Suprapubic skin (tissue), 4 donors: ENCODE measurements around the gene FBXO42. TPM values are rescaled to one million over a fixed set of nuclear protein-coding genes. Genes with fewer than 3 reads are reported as not detected.

Experiments used
- DNase-seq, 2 donors: peaks; one replicate each; pipeline ENCODE4 v3.0.0-alpha.2; 2019; ENCODE audit warnings: low spot score in 2 of 2
- H3K27ac ChIP-seq: fragments of 200-600 bp; sonication (generic); one replicate; pipeline ENCODE4 v1.5.1; 2019
- H3K27me3 ChIP-seq: fragments of 200-600 bp; sonication (generic); one replicate; pipeline ENCODE4 v1.5.1; 2019
- H3K36me3 ChIP-seq: fragments of 200-600 bp; sonication (generic); one replicate; pipeline ENCODE4 v1.5.1; 2019
- H3K4me1 ChIP-seq: fragments of 200-600 bp; sonication (generic); one replicate; pipeline ENCODE4 v1.5.1; 2019
- H3K4me3 ChIP-seq: fragments of 200-600 bp; sonication (generic); one replicate; pipeline ENCODE4 v1.5.1; 2019; ENCODE audit warnings: mild to moderate bottlenecking
- H3K9me3 ChIP-seq: fragments of 200-600 bp; sonication (generic); one replicate; pipeline ENCODE4 v1.5.1; 2019
- EP300 ChIP-seq: sonication (generic); formaldehyde crosslinking; IDR thresholded peaks from one replicate; pipeline ENCODE4 v1.6.1; 2017; ENCODE audit warnings: antibody characterized with exemption
- POLR2A ChIP-seq, 2 donors: fragments of 450-650 bp; IDR thresholded peaks; one replicate each; pipeline ENCODE4 v1.6.1; 2017; ENCODE audit warnings: antibody characterized with exemption in 2 of 2, mild to moderate bottlenecking in 2 of 2, moderate library complexity in 2 of 2
- POLR2AphosphoS5 ChIP-seq, 3 donors: sonication (generic); formaldehyde crosslinking; IDR thresholded peaks; one replicate each; pipeline ENCODE4 v1.6.1; 2017; ENCODE audit warnings: antibody characterized with exemption in 3 of 3
- WGBS: methylation state at CpG from one replicate; pipeline ENCODE4 v1.1.5; 2018; 5-methylcytosine and 5-hydroxymethylcytosine counted together
- total RNA-seq, 4 donors: library from RNA; depleted of rRNA; stranded (reverse); fragments of >200 nt; gene quantifications; one replicate each; pipeline ENCODE4 v1.1.0, GENCODE V29; 2016
- TF ChIP-seq, protein P1 (sequence below), 2 donors: fragments of 200-600 bp in 1 of 2; fragments of 450-650 bp in 1 of 2; sonication (generic) in 1 of 2; IDR thresholded peaks; one replicate each; pipeline ENCODE4 v1.5.1; 2016 to 2019; ENCODE audit warnings: antibody characterized with exemption in 2 of 2, mild to moderate bottlenecking in 1 of 2, moderate library complexity in 1 of 2

FBXO42 gene
- total RNA-seq, 4 donors from 2014 or later = 51.1 to 61.4 (median 55.5) TPM

DNA sequence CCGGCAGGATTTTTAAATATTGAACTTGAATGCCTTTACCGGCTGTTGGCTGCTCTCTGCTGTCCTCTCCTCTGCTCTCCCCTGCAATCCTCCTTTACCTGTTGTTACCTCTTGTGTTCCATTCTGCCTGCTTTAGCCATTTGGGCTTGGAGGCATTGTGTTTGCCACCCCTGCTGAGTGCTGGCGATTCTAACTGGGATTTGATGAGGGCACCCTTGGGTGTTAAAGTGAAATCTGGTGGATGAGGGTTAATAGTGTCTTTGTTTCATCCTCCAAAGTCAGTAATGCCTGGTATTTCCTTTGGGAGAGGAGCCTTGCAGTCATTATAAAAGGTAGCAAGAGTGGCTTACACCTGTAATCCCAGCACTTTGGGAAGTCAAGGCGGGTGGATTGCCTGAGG is 24.7 kb upstream of the FBXO42 start:
- DNase-seq = no peak
- no peak overlapping the region for H3K27ac ChIP-seq
- no peaks in the 10 kb centered on the region for H3K27me3 ChIP-seq
- no peaks in the 10 kb centered on the region for H3K9me3 ChIP-seq
- H3K36me3 ChIP-seq = no peaks in the 10 kb centered on the region
- WGBS = 73% methylated on average over 4 of the region's 4 CpGs
- H3K4me3 ChIP-seq = no peak overlapping the region
- H3K4me1 ChIP-seq = peaks cover 47% of the 10 kb centered on the region
- TF ChIP-seq POLR2A (IDR thresholded peaks at IDR 0.05) (no peak), POLR2AphosphoS5 (IDR thresholded peaks at IDR 0.05) (no peak), EP300 (no peak)
- TF ChIP-seq, protein P1, sequence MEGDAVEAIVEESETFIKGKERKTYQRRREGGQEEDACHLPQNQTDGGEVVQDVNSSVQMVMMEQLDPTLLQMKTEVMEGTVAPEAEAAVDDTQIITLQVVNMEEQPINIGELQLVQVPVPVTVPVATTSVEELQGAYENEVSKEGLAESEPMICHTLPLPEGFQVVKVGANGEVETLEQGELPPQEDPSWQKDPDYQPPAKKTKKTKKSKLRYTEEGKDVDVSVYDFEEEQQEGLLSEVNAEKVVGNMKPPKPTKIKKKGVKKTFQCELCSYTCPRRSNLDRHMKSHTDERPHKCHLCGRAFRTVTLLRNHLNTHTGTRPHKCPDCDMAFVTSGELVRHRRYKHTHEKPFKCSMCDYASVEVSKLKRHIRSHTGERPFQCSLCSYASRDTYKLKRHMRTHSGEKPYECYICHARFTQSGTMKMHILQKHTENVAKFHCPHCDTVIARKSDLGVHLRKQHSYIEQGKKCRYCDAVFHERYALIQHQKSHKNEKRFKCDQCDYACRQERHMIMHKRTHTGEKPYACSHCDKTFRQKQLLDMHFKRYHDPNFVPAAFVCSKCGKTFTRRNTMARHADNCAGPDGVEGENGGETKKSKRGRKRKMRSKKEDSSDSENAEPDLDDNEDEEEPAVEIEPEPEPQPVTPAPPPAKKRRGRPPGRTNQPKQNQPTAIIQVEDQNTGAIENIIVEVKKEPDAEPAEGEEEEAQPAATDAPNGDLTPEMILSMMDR (IDR thresholded peaks at IDR 0.05) = no peak

DNA sequence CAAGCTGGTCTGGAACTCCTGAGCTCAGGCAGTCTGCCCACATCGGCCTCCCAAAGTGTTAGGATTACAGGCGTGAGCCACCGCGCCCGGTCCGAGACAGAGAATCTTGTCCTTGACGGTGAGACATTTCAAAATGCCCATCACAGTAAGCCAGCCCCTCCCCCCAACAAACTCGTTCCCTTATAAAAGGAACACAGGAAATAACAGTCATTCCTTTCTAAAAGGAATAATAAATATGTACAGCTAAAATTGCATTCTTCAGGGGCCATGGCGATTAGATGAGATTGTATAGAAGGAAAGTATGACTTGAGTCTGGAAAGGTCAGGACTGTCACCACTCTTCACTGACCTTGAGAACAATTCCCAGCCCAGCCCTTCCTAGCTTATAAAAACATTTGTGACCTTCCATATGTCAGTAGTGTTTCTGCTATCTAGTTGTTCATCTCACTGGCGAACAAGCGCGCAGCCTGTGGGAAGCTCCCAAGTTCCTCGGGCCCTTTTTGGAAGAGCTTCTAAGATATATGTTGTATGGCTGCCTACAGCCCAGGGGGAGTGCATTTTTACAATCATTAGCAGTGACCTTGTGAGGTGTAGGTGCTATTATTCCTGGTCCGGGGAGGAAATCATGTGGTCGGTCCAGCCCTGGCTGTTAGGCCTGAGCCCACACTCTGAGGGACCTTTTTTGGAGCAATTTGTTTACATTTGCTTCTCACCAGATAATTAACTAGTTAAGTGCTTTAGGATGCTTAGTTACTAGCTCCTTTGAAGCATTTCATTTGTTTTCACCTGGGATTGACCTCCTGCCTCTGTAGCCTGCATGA is 23.5 kb upstream of the FBXO42 start:
- no peaks in the 10 kb centered on the region for H3K27me3 ChIP-seq
- DNase-seq = no peak
- no peak overlapping the region for H3K27ac ChIP-seq
- H3K36me3 ChIP-seq = no peaks in the 10 kb centered on the region
- H3K4me3 ChIP-seq = no peak overlapping the region
- H3K4me1 ChIP-seq = peaks cover 55% of the 10 kb centered on the region
- TF ChIP-seq EP300 (no peak), POLR2AphosphoS5 (IDR thresholded peaks at IDR 0.05) (no peak), POLR2A (IDR thresholded peaks at IDR 0.05) (no peak)
- TF ChIP-seq, protein P1 (IDR thresholded peaks at IDR 0.05) = no peak
- 57% methylated on average over 15 of the region's 15 CpGs for WGBS
- H3K9me3 ChIP-seq = no peaks in the 10 kb centered on the region

DNA sequence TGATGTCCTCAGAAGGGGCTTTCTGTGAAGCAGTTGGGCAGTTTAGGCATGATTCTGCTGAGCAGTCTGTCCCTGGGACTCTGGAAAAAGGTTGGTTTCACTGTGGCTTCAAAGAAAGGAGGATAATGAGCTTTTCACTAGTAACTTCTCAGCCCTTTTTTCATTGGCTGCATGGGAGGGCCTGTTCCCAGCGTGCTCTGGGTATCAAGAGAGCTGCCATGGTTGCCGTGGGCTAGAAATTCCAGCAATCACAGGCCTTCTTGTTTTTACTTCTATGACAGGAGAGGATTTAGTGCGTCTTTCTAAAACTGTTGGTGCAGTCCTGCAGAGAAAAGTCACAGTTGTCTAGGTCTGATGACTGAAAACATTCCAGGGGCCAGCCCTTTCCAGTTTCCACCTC is 22.0 kb upstream of the FBXO42 start:
- TF ChIP-seq POLR2A (IDR thresholded peaks at IDR 0.05) = no peak
- TF ChIP-seq, protein P1 (IDR thresholded peaks at IDR 0.05) = no peak
- TF ChIP-seq POLR2AphosphoS5 (IDR thresholded peaks at IDR 0.05) = no peak
- no peak for TF ChIP-seq EP300
- H3K4me1 ChIP-seq = peaks cover 67% of the 10 kb centered on the region
- no peaks in the 10 kb centered on the region for H3K36me3 ChIP-seq
- H3K27me3 ChIP-seq = no peaks in the 10 kb centered on the region
- no peak overlapping the region for H3K27ac ChIP-seq
- DNase-seq = no peak
- no peaks in the 10 kb centered on the region for H3K9me3 ChIP-seq
- H3K4me3 ChIP-seq = no peak overlapping the region
- WGBS = 67% methylated on average over 1 of the region's 3 CpGs

DNA sequence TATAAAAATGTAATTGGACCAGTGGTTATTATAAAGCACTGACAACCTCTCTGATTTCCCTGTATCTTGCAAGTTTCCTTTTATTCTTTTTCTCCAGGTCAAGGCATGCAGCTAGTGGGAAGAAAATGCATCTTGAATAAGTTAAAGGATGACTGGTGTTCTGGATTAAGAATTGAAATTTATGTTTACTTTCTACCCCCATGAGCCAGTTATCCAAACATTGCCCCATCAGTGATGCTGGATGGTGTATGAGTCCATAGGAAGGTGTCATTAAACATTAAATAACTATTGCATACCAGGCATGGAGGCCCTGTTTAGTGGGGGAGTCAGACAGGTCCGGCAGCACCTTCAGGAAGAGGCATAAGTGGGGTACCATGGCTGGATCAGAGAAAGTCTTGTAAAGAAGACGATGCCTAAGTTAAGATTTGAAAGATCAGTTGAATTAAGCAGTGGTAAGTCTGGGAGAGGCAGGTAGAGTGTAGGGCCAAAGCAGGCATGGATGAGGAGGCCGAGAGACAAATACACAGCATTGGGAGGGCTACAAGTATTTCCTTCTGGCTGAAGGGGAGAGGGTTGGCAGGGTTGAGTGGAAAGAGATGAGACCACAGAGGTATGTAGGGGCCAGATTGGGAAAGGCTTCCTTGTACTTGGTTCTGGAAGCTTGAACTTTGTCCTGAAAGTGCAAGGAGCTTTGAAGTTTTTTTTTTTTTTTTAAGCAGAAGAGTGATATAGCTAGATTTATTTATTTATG is 20.4 kb upstream of the FBXO42 start:
- TF ChIP-seq, protein P1 (IDR thresholded peaks at IDR 0.05) = no peak
- TF ChIP-seq POLR2A (IDR thresholded peaks at IDR 0.05) (no peak), EP300 (no peak), POLR2AphosphoS5 (IDR thresholded peaks at IDR 0.05) (no peak)
- Histone ChIP-seq H3K4me1 (peaks cover 76% of the 10 kb centered on the region), H3K27ac (no peak overlapping the region), H3K27me3 (no peaks in the 10 kb centered on the region), H3K9me3 (no peaks in the 10 kb centered on the region), H3K4me3 (no peak overlapping the region), H3K36me3 (no peaks in the 10 kb centered on the region)
- 89% methylated on average over 3 of the region's 3 CpGs for WGBS
- no peak for DNase-seq

DNA sequence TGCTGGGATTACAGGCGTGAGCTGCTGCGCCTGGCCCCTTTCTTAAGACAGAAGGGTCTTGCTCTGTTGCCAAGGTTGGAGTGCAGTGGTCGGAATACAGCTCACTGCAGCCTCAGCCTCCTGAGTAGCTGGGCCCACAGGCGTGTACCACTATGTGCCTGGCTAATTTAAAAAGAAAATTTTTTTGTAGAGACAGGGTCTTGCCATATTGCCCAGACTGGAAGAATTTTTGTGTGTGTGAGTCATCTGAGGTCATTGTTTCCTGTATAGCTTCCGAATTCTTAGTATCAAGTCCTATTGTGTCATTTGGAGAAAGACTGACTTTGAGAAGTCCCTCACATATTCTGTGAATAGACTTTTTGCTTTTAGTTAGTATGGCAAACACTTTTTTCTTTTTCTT is 19.4 kb upstream of the FBXO42 start:
- 89% methylated on average over 5 of the region's 5 CpGs for WGBS
- no peaks in the 10 kb centered on the region for H3K36me3 ChIP-seq
- TF ChIP-seq, protein P1 (IDR thresholded peaks at IDR 0.05) = no peak
- no peak for TF ChIP-seq EP300
- no peak for TF ChIP-seq POLR2AphosphoS5 (IDR thresholded peaks at IDR 0.05)
- TF ChIP-seq POLR2A (IDR thresholded peaks at IDR 0.05) = no peak
- no peak overlapping the region for H3K27ac ChIP-seq
- DNase-seq = no peak
- no peaks in the 10 kb centered on the region for H3K27me3 ChIP-seq
- H3K9me3 ChIP-seq = no peaks in the 10 kb centered on the region
- no peak overlapping the region for H3K4me3 ChIP-seq
- peaks cover 72% of the 10 kb centered on the region for H3K4me1 ChIP-seq
